ENCODE data around the gene VPS4B. TPM values are rescaled to one million over a fixed set of nuclear protein-coding genes. Genes with fewer than 3 reads are reported as not detected.

The VPS4B gene
- total RNA-seq = 10 to 100 TPM; 40.6 to 60.3 TPM
- polyA plus RNA-seq (ENCODE audit: insufficient read length in 2 of 2) = 10 to 100 TPM; 32.6 to 38.1 TPM
- long read RNA-seq, donor 1, transcript VPS4B-201 (11 exons, 3,324 nt) = major isoform, 10 of 21 reads
- long read RNA-seq, donor 1, partial matches to known transcripts = 8 of 21 reads
- long read RNA-seq, donor 1, other reads (novel, unspliced or antisense) = 0 of 21 reads
- long read RNA-seq, donor 2, partial matches to known transcripts = 7 of 9 reads
- long read RNA-seq, donor 2, other reads (novel, unspliced or antisense) = 0 of 9 reads
- long read RNA-seq, donor 3, partial matches to known transcripts = 5 of 9 reads
- long read RNA-seq, donor 3, other reads (novel, unspliced or antisense) = 0 of 9 reads
- long read RNA-seq, donor 4, transcript VPS4B-201 (11 exons, 3,324 nt) = major isoform, 11 of 45 reads
- long read RNA-seq, donor 4, partial matches to known transcripts = 33 of 45 reads
- long read RNA-seq, donor 4, other reads (novel, unspliced or antisense) = 0 of 45 reads

DNA sequence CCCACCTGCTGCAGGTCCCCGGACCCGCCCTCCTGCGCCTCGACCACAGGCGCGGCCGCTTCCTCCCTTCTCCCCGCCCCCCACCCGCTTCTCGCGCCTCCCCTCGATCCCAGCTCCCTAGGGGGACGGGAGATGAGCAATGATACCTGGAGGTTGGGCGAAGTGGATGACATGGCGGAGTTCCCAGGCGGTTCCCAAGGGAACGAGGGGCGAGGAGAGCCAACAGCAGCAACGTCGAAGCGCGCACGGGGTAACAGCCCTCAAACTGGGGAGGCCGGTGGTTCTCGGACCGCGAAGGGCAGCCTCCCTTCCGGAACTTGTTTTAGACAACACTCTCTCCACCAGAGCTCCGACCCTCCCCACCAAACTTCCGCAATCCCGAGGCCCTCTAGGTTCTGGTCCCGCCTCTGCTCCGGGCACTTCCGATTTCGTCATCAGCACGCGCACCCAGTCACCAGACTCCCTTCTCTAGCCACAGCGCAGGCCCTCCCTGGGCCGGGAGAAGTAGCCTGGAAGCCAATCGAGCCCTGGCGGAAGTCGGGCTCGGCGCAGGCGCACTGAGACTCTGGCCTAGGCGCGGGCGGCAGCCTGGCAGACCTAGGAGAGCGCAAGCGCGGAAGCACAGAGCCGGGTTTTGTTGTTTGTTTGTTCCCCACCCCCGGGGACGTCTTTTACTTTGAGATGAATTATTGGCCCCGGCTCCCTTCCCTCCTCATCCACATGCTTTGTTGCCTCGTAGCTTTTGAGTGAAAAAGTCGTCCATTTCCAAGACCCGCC is at the start of gene VPS4B:
Gene VPS4B, minus strand, starts transcription at position 390 of the 777 bp plus-strand sequence. Its CDS starts 217 bp downstream, at position 173.
- Histone ChIP-seq H3K9me3 (ENCODE audit: control insufficient read depth, insufficient read depth, low read length) (no peaks in the 10 kb centered on the region), H3K36me3 (ENCODE audit: control insufficient read depth, insufficient read depth, low read length) (peaks cover 19% of the 10 kb centered on the region), H3K4me3 (ENCODE audit: low read depth, low read length) (peak within 1 kb of the TSS; percentile 99), H3K4me1 (ENCODE audit: control insufficient read depth, insufficient read depth, low read length) (no peaks in the 10 kb centered on the region), H3K27me3 (ENCODE audit: control insufficient read depth, insufficient read depth, low read length) (no peaks in the 10 kb centered on the region), H3K27ac (ENCODE audit: low read depth, low read length) (peak within 1 kb of the TSS; percentile 97)
- peak; percentile 95 to 100 (median 99) for DNase-seq (ENCODE audit: low read depth in 4 of 6, low spot score in 6 of 6)
- under 1% methylated on average over 50 of the region's 58 CpGs for WGBS (ENCODE audit: insufficient coverage)

DNA sequence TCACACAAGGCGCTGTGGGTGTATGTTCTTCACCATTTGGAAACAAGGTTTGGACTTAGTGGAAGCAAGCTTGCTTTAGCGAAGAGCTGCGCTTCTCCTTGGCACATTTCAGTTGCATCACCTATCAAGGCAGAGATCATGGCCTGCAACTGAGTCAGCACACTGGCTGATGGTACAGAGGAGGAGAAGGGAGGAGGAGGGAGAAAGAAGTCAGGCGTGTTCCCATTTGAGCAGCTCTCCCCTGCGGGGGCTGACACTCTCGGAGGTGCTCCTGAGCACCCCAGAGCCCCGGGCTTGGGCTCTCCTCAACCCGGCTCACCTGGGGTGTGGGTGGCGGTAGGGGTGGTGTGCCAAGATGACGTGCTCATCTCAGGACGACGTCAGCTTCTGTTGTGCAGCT is 48.5 kb upstream of the VPS4B start:
- Histone ChIP-seq H3K27me3 (ENCODE audit: control insufficient read depth, insufficient read depth, low read length) (no peaks in the 10 kb centered on the region), H3K36me3 (ENCODE audit: control insufficient read depth, insufficient read depth, low read length) (no peaks in the 10 kb centered on the region), H3K27ac (ENCODE audit: low read depth, low read length) (no peak overlapping the region), H3K4me3 (ENCODE audit: low read depth, low read length) (no peak overlapping the region), H3K4me1 (ENCODE audit: control insufficient read depth, insufficient read depth, low read length) (no peaks in the 10 kb centered on the region), H3K9me3 (ENCODE audit: control insufficient read depth, insufficient read depth, low read length) (no peaks in the 10 kb centered on the region)
- 93% methylated on average over 8 of the region's 12 CpGs for WGBS (ENCODE audit: insufficient coverage)
- DNase-seq (ENCODE audit: low read depth in 4 of 6, low spot score in 6 of 6) = no peak

DNA sequence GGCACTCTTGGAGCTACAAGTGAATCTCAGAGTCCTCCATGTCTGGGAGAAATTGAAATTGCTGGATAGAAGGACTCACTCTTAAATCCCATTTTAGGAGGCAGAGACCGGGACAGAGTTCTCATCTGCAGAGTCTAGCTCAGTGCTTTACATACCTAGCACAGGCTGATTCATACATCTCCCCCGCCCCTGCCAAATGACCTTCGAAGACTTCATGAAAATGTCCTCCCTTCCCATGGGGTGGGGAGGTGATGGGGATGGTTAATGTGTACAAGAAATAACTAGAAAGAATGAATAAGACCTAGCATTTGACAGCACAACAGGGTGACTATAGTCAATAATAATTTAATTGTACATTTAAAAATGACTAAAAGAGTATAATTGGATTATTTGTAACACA is 46.3 kb upstream of the VPS4B start:
- Histone ChIP-seq H3K27ac (ENCODE audit: low read depth, low read length) (no peak overlapping the region), H3K4me1 (ENCODE audit: control insufficient read depth, insufficient read depth, low read length) (no peaks in the 10 kb centered on the region), H3K27me3 (ENCODE audit: control insufficient read depth, insufficient read depth, low read length) (no peaks in the 10 kb centered on the region), H3K36me3 (ENCODE audit: control insufficient read depth, insufficient read depth, low read length) (no peaks in the 10 kb centered on the region), H3K9me3 (ENCODE audit: control insufficient read depth, insufficient read depth, low read length) (no peaks in the 10 kb centered on the region), H3K4me3 (ENCODE audit: low read depth, low read length) (no peak overlapping the region)
- no peak for DNase-seq (ENCODE audit: low read depth in 4 of 6, low spot score in 6 of 6)
- no CpG with 5 or more reads among the region's 3 CpGs for WGBS (ENCODE audit: insufficient coverage)

DNA sequence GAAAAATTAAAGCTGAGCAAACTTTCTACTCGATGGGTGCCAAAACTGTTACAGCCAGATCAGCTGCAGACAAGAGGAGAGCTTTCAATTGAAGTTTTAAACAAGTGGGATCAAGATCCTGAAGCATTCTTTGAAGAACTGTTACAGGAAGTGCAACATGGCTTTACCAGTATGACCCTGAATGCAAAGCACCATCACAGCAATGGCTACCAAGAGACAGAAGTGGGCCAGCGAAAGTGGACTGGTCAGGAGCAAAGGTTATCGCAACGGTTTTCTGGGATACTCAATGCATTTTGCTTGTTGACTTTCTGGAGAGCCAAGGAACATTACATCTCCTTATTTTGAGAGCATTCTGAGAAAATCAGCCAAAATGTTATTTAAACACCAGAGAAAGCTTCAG is 45.4 kb upstream of the VPS4B start:
- Histone ChIP-seq H3K27me3 (ENCODE audit: control insufficient read depth, insufficient read depth, low read length) (no peaks in the 10 kb centered on the region), H3K9me3 (ENCODE audit: control insufficient read depth, insufficient read depth, low read length) (no peaks in the 10 kb centered on the region), H3K4me3 (ENCODE audit: low read depth, low read length) (no peak overlapping the region), H3K36me3 (ENCODE audit: control insufficient read depth, insufficient read depth, low read length) (no peaks in the 10 kb centered on the region), H3K4me1 (ENCODE audit: control insufficient read depth, insufficient read depth, low read length) (no peaks in the 10 kb centered on the region), H3K27ac (ENCODE audit: low read depth, low read length) (no peak overlapping the region)
- no peak for DNase-seq (ENCODE audit: low read depth in 4 of 6, low spot score in 6 of 6)
- 89% methylated on average over 4 of the region's 4 CpGs for WGBS (ENCODE audit: insufficient coverage)

DNA sequence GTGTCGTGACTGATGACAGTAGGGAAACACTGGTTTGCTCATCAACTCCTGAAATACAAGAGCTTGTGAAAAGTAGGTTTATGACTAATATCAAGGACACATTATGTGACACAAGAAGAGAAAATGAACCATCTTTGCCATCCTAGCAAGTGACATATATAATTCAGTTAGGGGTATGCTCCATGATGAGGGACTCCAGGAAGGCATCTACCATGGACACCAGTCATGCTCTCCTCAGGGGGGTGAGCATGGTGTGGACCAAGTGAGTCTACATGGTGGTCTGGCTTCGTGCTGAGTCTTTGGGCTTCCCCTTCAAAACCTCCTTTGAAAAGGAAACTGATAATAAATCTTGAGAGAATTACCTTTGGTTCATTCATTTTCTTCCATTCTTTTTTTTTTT is 42.8 kb upstream of the VPS4B start:
- no peaks in the 10 kb centered on the region for H3K9me3 ChIP-seq (ENCODE audit: control insufficient read depth, insufficient read depth, low read length)
- no peaks in the 10 kb centered on the region for H3K27me3 ChIP-seq (ENCODE audit: control insufficient read depth, insufficient read depth, low read length)
- H3K4me3 ChIP-seq (ENCODE audit: low read depth, low read length) = no peak overlapping the region
- no peak overlapping the region for H3K27ac ChIP-seq (ENCODE audit: low read depth, low read length)
- no peak for DNase-seq (ENCODE audit: low read depth in 4 of 6, low spot score in 6 of 6)
- no peaks in the 10 kb centered on the region for H3K4me1 ChIP-seq (ENCODE audit: control insufficient read depth, insufficient read depth, low read length)
- no peaks in the 10 kb centered on the region for H3K36me3 ChIP-seq (ENCODE audit: control insufficient read depth, insufficient read depth, low read length)
- no CpG with 5 or more reads among the region's 2 CpGs for WGBS (ENCODE audit: insufficient coverage)

DNA sequence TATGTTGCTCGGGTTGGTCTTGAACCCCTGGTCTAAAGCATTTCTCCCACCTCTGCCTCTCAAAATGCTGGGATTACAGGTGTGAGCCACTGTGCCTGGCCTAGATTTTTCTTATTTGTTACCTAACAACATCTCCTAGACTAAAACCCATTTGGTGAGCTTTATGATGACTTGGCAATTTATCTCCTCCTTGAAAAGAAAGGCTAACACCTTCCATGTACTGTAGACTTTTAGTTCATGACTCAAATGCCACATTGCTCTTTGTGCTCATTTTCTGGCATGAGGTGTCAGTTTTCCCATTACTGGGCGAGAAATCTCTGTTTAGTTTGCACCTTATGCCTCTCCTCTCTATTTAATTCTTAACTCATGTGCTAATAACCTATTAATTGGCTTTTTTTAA is 42.2 kb upstream of the VPS4B start:
- no CpG with 5 or more reads among the region's 2 CpGs for WGBS (ENCODE audit: insufficient coverage)
- Histone ChIP-seq H3K27ac (ENCODE audit: low read depth, low read length) (no peak overlapping the region), H3K36me3 (ENCODE audit: control insufficient read depth, insufficient read depth, low read length) (no peaks in the 10 kb centered on the region), H3K9me3 (ENCODE audit: control insufficient read depth, insufficient read depth, low read length) (no peaks in the 10 kb centered on the region), H3K4me1 (ENCODE audit: control insufficient read depth, insufficient read depth, low read length) (no peaks in the 10 kb centered on the region), H3K27me3 (ENCODE audit: control insufficient read depth, insufficient read depth, low read length) (no peaks in the 10 kb centered on the region), H3K4me3 (ENCODE audit: low read depth, low read length) (no peak overlapping the region)
- no peak for DNase-seq (ENCODE audit: low read depth in 4 of 6, low spot score in 6 of 6)

DNA sequence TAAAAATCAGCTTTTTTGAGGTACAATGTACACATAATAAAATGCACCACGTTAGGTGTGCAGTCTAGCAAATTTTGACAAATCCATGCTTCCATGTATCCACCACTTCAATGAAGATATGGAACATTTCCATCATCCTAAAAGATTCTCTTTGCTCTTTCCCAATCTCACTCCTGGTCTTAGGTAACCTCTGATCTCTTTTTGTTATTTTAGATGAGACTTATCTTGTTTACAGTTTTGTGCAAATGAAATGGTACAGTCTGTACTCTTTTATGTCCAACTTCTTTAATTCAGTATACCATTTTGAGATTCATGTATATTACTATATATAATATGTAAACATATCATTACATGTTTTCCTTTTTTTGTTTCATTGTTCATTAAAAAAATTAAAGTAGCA is 38.1 kb upstream of the VPS4B start:
- DNase-seq (ENCODE audit: low read depth in 4 of 6, low spot score in 6 of 6) = no peak
- H3K27ac ChIP-seq (ENCODE audit: low read depth, low read length) = no peak overlapping the region
- no peaks in the 10 kb centered on the region for H3K4me1 ChIP-seq (ENCODE audit: control insufficient read depth, insufficient read depth, low read length)
- H3K9me3 ChIP-seq (ENCODE audit: control insufficient read depth, insufficient read depth, low read length) = no peaks in the 10 kb centered on the region
- no peaks in the 10 kb centered on the region for H3K36me3 ChIP-seq (ENCODE audit: control insufficient read depth, insufficient read depth, low read length)
- WGBS (ENCODE audit: insufficient coverage) = no CpG with 5 or more reads among the region's 1 CpG
- H3K27me3 ChIP-seq (ENCODE audit: control insufficient read depth, insufficient read depth, low read length) = no peaks in the 10 kb centered on the region
- H3K4me3 ChIP-seq (ENCODE audit: low read depth, low read length) = no peak overlapping the region

DNA sequence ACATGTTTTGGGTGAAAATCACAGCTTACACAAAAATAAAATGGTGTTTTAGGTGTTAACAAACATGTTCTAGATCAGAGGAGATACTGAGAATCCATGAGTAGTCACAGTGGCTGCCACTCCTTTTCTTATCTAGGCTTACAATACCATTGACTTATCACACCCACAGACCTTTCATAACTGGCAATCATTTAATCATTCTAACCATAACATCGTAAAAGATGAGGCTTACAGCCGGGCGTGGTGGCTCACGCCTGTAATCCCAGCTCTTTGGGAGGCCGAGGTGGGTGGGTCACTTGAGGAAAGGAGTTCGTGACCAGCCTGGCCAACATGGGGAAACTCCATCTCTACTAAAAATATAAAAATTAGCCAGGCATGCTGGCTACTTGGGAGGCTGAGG is 35.7 kb upstream of the VPS4B start:
- DNase-seq (ENCODE audit: low read depth in 4 of 6, low spot score in 6 of 6) = no peak
- no peaks in the 10 kb centered on the region for H3K27me3 ChIP-seq (ENCODE audit: control insufficient read depth, insufficient read depth, low read length)
- H3K36me3 ChIP-seq (ENCODE audit: control insufficient read depth, insufficient read depth, low read length) = no peaks in the 10 kb centered on the region
- no peak overlapping the region for H3K27ac ChIP-seq (ENCODE audit: low read depth, low read length)
- no CpG with 5 or more reads among the region's 6 CpGs for WGBS (ENCODE audit: insufficient coverage)
- no peaks in the 10 kb centered on the region for H3K9me3 ChIP-seq (ENCODE audit: control insufficient read depth, insufficient read depth, low read length)
- H3K4me3 ChIP-seq (ENCODE audit: low read depth, low read length) = no peak overlapping the region
- H3K4me1 ChIP-seq (ENCODE audit: control insufficient read depth, insufficient read depth, low read length) = no peaks in the 10 kb centered on the region

DNA sequence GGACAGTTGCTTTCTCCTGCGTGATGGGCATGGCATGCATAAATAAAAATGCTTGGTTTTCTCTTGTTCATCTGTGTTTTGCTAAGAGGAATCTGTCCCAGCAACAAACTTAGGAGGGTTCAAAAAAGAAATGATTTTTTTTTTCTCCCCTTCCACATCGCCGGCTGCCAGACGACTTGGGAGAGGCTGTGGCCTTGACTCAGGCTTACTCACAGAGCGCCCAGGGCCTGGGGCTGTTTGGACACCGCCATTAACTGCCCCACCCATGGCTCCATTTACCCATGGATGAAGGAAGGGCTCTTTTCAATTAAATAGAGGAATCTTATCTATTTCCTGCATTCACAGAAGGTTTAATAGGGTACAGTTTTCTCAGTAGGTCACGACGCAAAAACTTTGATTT is 32.2 kb upstream of the VPS4B start:
- WGBS (ENCODE audit: insufficient coverage) = no CpG with 5 or more reads among the region's 8 CpGs
- no peak overlapping the region for H3K4me3 ChIP-seq (ENCODE audit: low read depth, low read length)

More for the DNA sequence above, 32.2 kb upstream of the VPS4B start:
- no peaks in the 10 kb centered on the region for H3K9me3 ChIP-seq (ENCODE audit: control insufficient read depth, insufficient read depth, low read length)
- H3K27me3 ChIP-seq (ENCODE audit: control insufficient read depth, insufficient read depth, low read length) = no peaks in the 10 kb centered on the region
- no peak overlapping the region for H3K27ac ChIP-seq (ENCODE audit: low read depth, low read length)
- DNase-seq (ENCODE audit: low read depth in 4 of 6, low spot score in 6 of 6) = no peak
- H3K4me1 ChIP-seq (ENCODE audit: control insufficient read depth, insufficient read depth, low read length) = no peaks in the 10 kb centered on the region
- no peaks in the 10 kb centered on the region for H3K36me3 ChIP-seq (ENCODE audit: control insufficient read depth, insufficient read depth, low read length)

Measured in spinal cord (tissue), 10 donors.